ENCODE results near the gene PDCL2. TPM values are rescaled to one million over a fixed set of nuclear protein-coding genes. Genes with fewer than 3 reads are reported as not detected.

The PDCL2 gene
- total and polyA plus RNA-seq, 10 donors, result not detected

- no peak for TF ChIP-seq POLR2A (IDR thresholded peaks at IDR 0.05)
- TF ChIP-seq, protein P1, sequence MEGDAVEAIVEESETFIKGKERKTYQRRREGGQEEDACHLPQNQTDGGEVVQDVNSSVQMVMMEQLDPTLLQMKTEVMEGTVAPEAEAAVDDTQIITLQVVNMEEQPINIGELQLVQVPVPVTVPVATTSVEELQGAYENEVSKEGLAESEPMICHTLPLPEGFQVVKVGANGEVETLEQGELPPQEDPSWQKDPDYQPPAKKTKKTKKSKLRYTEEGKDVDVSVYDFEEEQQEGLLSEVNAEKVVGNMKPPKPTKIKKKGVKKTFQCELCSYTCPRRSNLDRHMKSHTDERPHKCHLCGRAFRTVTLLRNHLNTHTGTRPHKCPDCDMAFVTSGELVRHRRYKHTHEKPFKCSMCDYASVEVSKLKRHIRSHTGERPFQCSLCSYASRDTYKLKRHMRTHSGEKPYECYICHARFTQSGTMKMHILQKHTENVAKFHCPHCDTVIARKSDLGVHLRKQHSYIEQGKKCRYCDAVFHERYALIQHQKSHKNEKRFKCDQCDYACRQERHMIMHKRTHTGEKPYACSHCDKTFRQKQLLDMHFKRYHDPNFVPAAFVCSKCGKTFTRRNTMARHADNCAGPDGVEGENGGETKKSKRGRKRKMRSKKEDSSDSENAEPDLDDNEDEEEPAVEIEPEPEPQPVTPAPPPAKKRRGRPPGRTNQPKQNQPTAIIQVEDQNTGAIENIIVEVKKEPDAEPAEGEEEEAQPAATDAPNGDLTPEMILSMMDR (IDR thresholded peaks at IDR 0.05 in 8 of 11, conservative IDR thresholded peaks at IDR 0.05 in 3 of 11), result peak in 1 of 11 experiments; percentile 24
- intact Hi-C loops (cut with DNase I; ENCODE audit: low total_unique reads), result no loop called here
- H3K36me3 ChIP-seq, result no peaks in the 10 kb centered on the region
Measured at GRCh38 chr4:55635741-55636655, 44.0 kb upstream of the PDCL2 start, which contains the start of gene NMU. NMU (minus strand) TSS chr4:55636298; CDS start chr4:55636192, 106 bp downstream.

DNA sequence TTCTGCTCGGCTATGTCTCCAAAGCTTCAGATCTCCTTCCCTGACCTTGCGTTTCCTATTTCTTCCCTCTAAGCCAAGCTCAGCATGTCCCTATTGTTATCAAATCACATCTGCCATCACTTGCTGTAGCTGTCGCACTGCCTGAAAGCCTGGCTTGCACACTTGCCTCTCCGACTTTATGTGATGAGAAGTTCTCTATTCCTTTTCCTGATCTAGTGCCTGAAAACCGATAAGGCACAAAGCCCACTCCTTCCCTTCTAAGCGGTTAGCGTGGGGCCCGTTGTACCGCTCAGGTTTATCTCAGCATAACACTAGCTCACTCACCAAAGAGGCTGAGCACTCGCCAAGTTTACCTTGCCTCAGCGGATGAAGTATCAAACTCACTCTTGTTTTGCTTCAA lies 43.2 kb upstream of the PDCL2 start:
- DNase-seq, result no peak
- intact Hi-C loops (cut with DNase I; ENCODE audit: low total_unique reads), result no loop called here
- 3 to 6% (median 6%) methylated on average over 11 of the region's 11 CpGs for WGBS, 5 donors
- Histone ChIP-seq H3K9me3 (no peaks in the 10 kb centered on the region), H3K27me3 (replicated peaks in 1 of 7) (peaks cover 0 to 78% (median 41%) of the 10 kb centered on the region in 7 donors), H3K4me3 (peak overlapping the region in 3 of 8 donors; percentile 30 to 64 (median 30)), H3K36me3 (no peaks in the 10 kb centered on the region), H3K27ac (no peak overlapping the region), H3K4me1 (peaks cover 5 to 28% (median 22%) of the 10 kb centered on the region in 6 donors)
- TF ChIP-seq, protein P1 (IDR thresholded peaks at IDR 0.05 in 8 of 11, conservative IDR thresholded peaks at IDR 0.05 in 3 of 11), result no peak
- no peak for TF ChIP-seq POLR2AphosphoS5 (IDR thresholded peaks at IDR 0.05)
- no peak for TF ChIP-seq POLR2A (IDR thresholded peaks at IDR 0.05)

More at GRCh38 chr4:55635741-55636655, 44.0 kb upstream of the PDCL2 start, which contains the start of gene NMU:
- Histone ChIP-seq H3K27me3 (replicated peaks in 1 of 7) (peaks cover 0 to 78% (median 41%) of the 10 kb centered on the region in 7 donors), H3K9me3 (no peaks in the 10 kb centered on the region), H3K27ac (no peak within 1 kb of the TSS), H3K4me1 (peaks cover 5 to 28% (median 22%) of the 10 kb centered on the region in 6 donors), H3K4me3 (peak within 1 kb of the TSS in 7 of 8 donors; percentile 22 to 64 (median 33))
- 1 to 3% (median 1%) methylated on average over 46 to 80 of the region's 80 CpGs for WGBS, 5 donors
- DNase-seq, result peak; percentile 76

- 29 to 36% (median 35%) methylated on average over 3 of the region's 3 CpGs for WGBS, 5 donors
- no peak overlapping the region for H3K4me3 ChIP-seq
- H3K27me3 ChIP-seq (replicated peaks in 1 of 7), result peaks cover 0 to 70% (median 41%) of the 10 kb centered on the region in 7 donors
- intact Hi-C loops (cut with DNase I; ENCODE audit: low total_unique reads), result no loop called here
- no peak overlapping the region for H3K27ac ChIP-seq
- no peaks in the 10 kb centered on the region for H3K9me3 ChIP-seq
- peaks cover 5 to 28% (median 22%) of the 10 kb centered on the region in 6 donors for H3K4me1 ChIP-seq
- H3K36me3 ChIP-seq, result no peaks in the 10 kb centered on the region
- DNase-seq, result no peak
- TF ChIP-seq POLR2A (IDR thresholded peaks at IDR 0.05), result no peak
- TF ChIP-seq, protein P1 (IDR thresholded peaks at IDR 0.05 in 8 of 11, conservative IDR thresholded peaks at IDR 0.05 in 3 of 11), result no peak
- TF ChIP-seq POLR2AphosphoS5 (IDR thresholded peaks at IDR 0.05), result no peak
Measured at GRCh38 chr4:55634417-55635128, 42.5 kb upstream of the PDCL2 start.

All from spleen (tissue), 11 donors.